Activated CD4-positive, alpha-beta T cell treated with anti-CD3 and anti-CD28 coated beads, Interleukin-2, amount 10 ng/mL, durations not matched to agents 24 days and 14 days (primary cell): ENCODE data around the gene C3orf80. TPM values are rescaled to one million over a fixed set of nuclear protein-coding genes. Genes with fewer than 3 reads are reported as not detected.
"Not testable (repeated sequence)": the region's sequence is repeated elsewhere in the genome, so short reads cannot be mapped to it uniquely, and the experiment has no call there.

ENCODE experiments used
- DNase-seq: peaks from one replicate; pipeline ENCODE4 v3.0.0; 2022
- H3K27ac Mint-ChIP-seq: one replicate; pipeline ENCODE4 v1.8.0; 2022; ENCODE audit warnings: mild to moderate bottlenecking, mixed read lengths
- H3K27me3 Mint-ChIP-seq: one replicate; pipeline ENCODE4 v1.8.0; 2022; ENCODE audit warnings: mixed read lengths
- H3K36me3 Mint-ChIP-seq: one replicate; pipeline ENCODE4 v1.8.0; 2022; ENCODE audit warnings: low read depth, mild to moderate bottlenecking, mixed read lengths
- H3K4me1 Mint-ChIP-seq: one replicate; pipeline ENCODE4 v1.8.0; 2021; ENCODE audit warnings: mixed read lengths
- H3K4me3 Mint-ChIP-seq: one replicate; pipeline ENCODE4 v1.8.0; 2022; ENCODE audit warnings: mild to moderate bottlenecking, moderate library complexity, mixed read lengths
- H3K9me3 Mint-ChIP-seq: one replicate; pipeline ENCODE4 v1.8.0; 2021; ENCODE audit warnings: mixed read lengths
- intact Hi-C: fragments of 100-400 bp; cut with micrococcal nuclease; formaldehyde crosslinking; loops from one replicate; pipeline ENCODE4 v1.15.1; 2023
- total RNA-seq: library from RNA; stranded (reverse); gene quantifications from 2 replicates; pipeline ENCODE4 v1.2.3, GENCODE V29; 2022

Gene C3orf80
- total RNA-seq, 1 donor from 2014 or later, result 0.07 TPM

- Mint-ChIP-seq H3K27ac (no peak overlapping the region), H3K4me3 (no peak overlapping the region), H3K9me3 (no peaks in the 10 kb centered on the region), H3K4me1 (no peaks in the 10 kb centered on the region), H3K36me3 (no peaks in the 10 kb centered on the region), H3K27me3 (no peaks in the 10 kb centered on the region)
- intact Hi-C loops, result no loop called here
- no peak for DNase-seq
Measured at GRCh38 chr3:160195106-160195505, 30.1 kb upstream of the C3orf80 start.

- no peak for DNase-seq
- intact Hi-C loops, result no loop called here
- no peak overlapping the region for H3K4me3 Mint-ChIP-seq
- no peaks in the 10 kb centered on the region for H3K4me1 Mint-ChIP-seq
- H3K27ac Mint-ChIP-seq, result no peak overlapping the region
- H3K36me3 Mint-ChIP-seq, result no peaks in the 10 kb centered on the region
- H3K27me3 Mint-ChIP-seq, result peaks cover 3% of the 10 kb centered on the region
- no peaks in the 10 kb centered on the region for H3K9me3 Mint-ChIP-seq
Measured at GRCh38 chr3:160196511-160197104, 28.6 kb upstream of the C3orf80 start.

- Mint-ChIP-seq H3K27me3 (peaks cover 4% of the 10 kb centered on the region), H3K4me3 (no peak overlapping the region), H3K9me3 (no peaks in the 10 kb centered on the region), H3K36me3 (no peaks in the 10 kb centered on the region), H3K4me1 (no peaks in the 10 kb centered on the region), H3K27ac (no peak overlapping the region)
- DNase-seq, result no peak
- intact Hi-C loops, result no loop called here
Measured at GRCh38 chr3:160199108-160199507, 26.1 kb upstream of the C3orf80 start.

- Mint-ChIP-seq H3K36me3 (no peaks in the 10 kb centered on the region), H3K4me1 (no peaks in the 10 kb centered on the region), H3K27me3 (peaks cover 4% of the 10 kb centered on the region), H3K27ac (no peak overlapping the region), H3K4me3 (no peak overlapping the region), H3K9me3 (no peaks in the 10 kb centered on the region)
- no peak for DNase-seq
- intact Hi-C loops, result no loop called here
Measured at GRCh38 chr3:160200353-160200752, 24.9 kb upstream of the C3orf80 start.

- H3K27ac Mint-ChIP-seq, H3K4me1 Mint-ChIP-seq, H3K9me3 Mint-ChIP-seq, H3K36me3 Mint-ChIP-seq, intact Hi-C loops, H3K4me3 Mint-ChIP-seq: not testable (repeated sequence)
- DNase-seq, result peak; percentile 8
- H3K27me3 Mint-ChIP-seq, result peaks cover 11% of the 10 kb centered on the region
Measured at GRCh38 chr3:160204396-160205011, 20.7 kb upstream of the C3orf80 start.

- intact Hi-C loops, result no loop called here
- H3K27ac Mint-ChIP-seq, result no peak overlapping the region
- H3K36me3 Mint-ChIP-seq, result no peaks in the 10 kb centered on the region
- H3K9me3 Mint-ChIP-seq, result peaks cover 5% of the 10 kb centered on the region
- no peaks in the 10 kb centered on the region for H3K4me1 Mint-ChIP-seq
- DNase-seq, result peak; percentile 20
- H3K4me3 Mint-ChIP-seq, result no peak overlapping the region
- peaks cover 18% of the 10 kb centered on the region for H3K27me3 Mint-ChIP-seq
Measured at GRCh38 chr3:160205606-160206005, 19.6 kb upstream of the C3orf80 start.

GRCh38 chr3:160210341-160210740 is 14.9 kb upstream of the C3orf80 start:
- DNase-seq, result no peak
- H3K9me3 Mint-ChIP-seq, result peaks cover 5% of the 10 kb centered on the region
- H3K27ac Mint-ChIP-seq, result no peak overlapping the region
- peaks cover 40% of the 10 kb centered on the region for H3K27me3 Mint-ChIP-seq
- intact Hi-C loops, result no loop called here
- no peaks in the 10 kb centered on the region for H3K4me1 Mint-ChIP-seq
- H3K4me3 Mint-ChIP-seq, result no peak overlapping the region
- H3K36me3 Mint-ChIP-seq, result no peaks in the 10 kb centered on the region

- peaks cover 40% of the 10 kb centered on the region for H3K27me3 Mint-ChIP-seq
- no peak overlapping the region for H3K27ac Mint-ChIP-seq
- no peak for DNase-seq
- H3K4me3 Mint-ChIP-seq, result no peak overlapping the region
- intact Hi-C loops, result no loop called here
- peaks cover 5% of the 10 kb centered on the region for H3K9me3 Mint-ChIP-seq
- no peaks in the 10 kb centered on the region for H3K36me3 Mint-ChIP-seq
- H3K4me1 Mint-ChIP-seq, result no peaks in the 10 kb centered on the region
Measured at GRCh38 chr3:160210799-160211221, 14.4 kb upstream of the C3orf80 start.

- H3K27me3 Mint-ChIP-seq, result peaks cover 49% of the 10 kb centered on the region
Measured at GRCh38 chr3:160213191-160213590, 12.0 kb upstream of the C3orf80 start.

GRCh38 chr3:160217675-160218074 is 7.5 kb upstream of the C3orf80 start:
- no peaks in the 10 kb centered on the region for H3K9me3 Mint-ChIP-seq
- H3K4me1 Mint-ChIP-seq, result no peaks in the 10 kb centered on the region
- no peak for DNase-seq
- peak overlapping the region; percentile 14 for H3K27ac Mint-ChIP-seq
- intact Hi-C loops, result no loop called here
- no peak overlapping the region for H3K4me3 Mint-ChIP-seq
- H3K36me3 Mint-ChIP-seq, result no peaks in the 10 kb centered on the region
- peaks cover 53% of the 10 kb centered on the region for H3K27me3 Mint-ChIP-seq

More at GRCh38 chr3:160213191-160213590, 12.0 kb upstream of the C3orf80 start:
- H3K4me1 Mint-ChIP-seq, result no peaks in the 10 kb centered on the region
- no peak for DNase-seq
- no peaks in the 10 kb centered on the region for H3K9me3 Mint-ChIP-seq
- intact Hi-C loops, result no loop called here
- H3K36me3 Mint-ChIP-seq, result no peaks in the 10 kb centered on the region
- no peak overlapping the region for H3K27ac Mint-ChIP-seq
- no peak overlapping the region for H3K4me3 Mint-ChIP-seq

GRCh38 chr3:160218136-160218535 is 7.1 kb upstream of the C3orf80 start:
- H3K27me3 Mint-ChIP-seq, result peaks cover 55% of the 10 kb centered on the region
- H3K4me1 Mint-ChIP-seq, result no peaks in the 10 kb centered on the region
- H3K9me3 Mint-ChIP-seq, result no peaks in the 10 kb centered on the region
- no peak overlapping the region for H3K4me3 Mint-ChIP-seq
- H3K27ac Mint-ChIP-seq, result no peak overlapping the region
- intact Hi-C loops, result no loop called here
- no peaks in the 10 kb centered on the region for H3K36me3 Mint-ChIP-seq
- no peak for DNase-seq

- peaks cover 11% of the 10 kb centered on the region for H3K4me1 Mint-ChIP-seq
- H3K27me3 Mint-ChIP-seq, result peaks cover 64% of the 10 kb centered on the region
- H3K4me3 Mint-ChIP-seq, result no peak overlapping the region
- intact Hi-C loops, result loop anchor here (10.0 kb wide), 1 partner anchor 455 kb away; no protein-coding TSS in a partner anchor
- H3K27ac Mint-ChIP-seq, result no peak overlapping the region
- H3K36me3 Mint-ChIP-seq, result peaks cover 3% of the 10 kb centered on the region
- no peak for DNase-seq
- H3K9me3 Mint-ChIP-seq, result no peaks in the 10 kb centered on the region
Measured at GRCh38 chr3:160220038-160220437, 5.2 kb upstream of the C3orf80 start.

GRCh38 chr3:160221019-160221418 is 4.2 kb upstream of the C3orf80 start:
- Mint-ChIP-seq H3K27ac (no peak overlapping the region), H3K27me3 (peaks cover 64% of the 10 kb centered on the region), H3K4me1 (peaks cover 11% of the 10 kb centered on the region), H3K9me3 (no peaks in the 10 kb centered on the region), H3K36me3 (peaks cover 3% of the 10 kb centered on the region), H3K4me3 (no peak overlapping the region)
- intact Hi-C loops, result loop anchor here (10.0 kb wide), 1 partner anchor 456 kb away; no protein-coding TSS in a partner anchor
- DNase-seq, result no peak

GRCh38 chr3:160224256-160224655 is 966 bp upstream of the C3orf80 start:
- H3K4me1 Mint-ChIP-seq, result peaks cover 16% of the 10 kb centered on the region
- no peak overlapping the region for H3K27ac Mint-ChIP-seq
- peak overlapping the region; percentile 74 for H3K4me3 Mint-ChIP-seq
- peaks cover 3% of the 10 kb centered on the region for H3K36me3 Mint-ChIP-seq
- peaks cover 62% of the 10 kb centered on the region for H3K27me3 Mint-ChIP-seq
- no peak for DNase-seq
- intact Hi-C loops, result loop anchor here (10.0 kb wide), 1 partner anchor 459 kb away; no protein-coding TSS in a partner anchor
- no peaks in the 10 kb centered on the region for H3K9me3 Mint-ChIP-seq
